OCI-LY1 (cell line): ENCODE data around the gene STBD1.

Source experiments
- H2AFZ ChIP-seq: fragments of 200-600 bp; sonication (generic), shearing (Covaris generic); 2 replicates; pipeline ENCODE4 v1.6.0; 2014; ENCODE audit warnings: antibody characterized with exemption, mild to moderate bottlenecking, low read length
- H3F3A ChIP-seq: fragments of 200-600 bp; sonication (generic), shearing (Covaris generic); 2 replicates; pipeline ENCODE4 v1.6.0; 2014; ENCODE audit warnings: mild to moderate bottlenecking, antibody characterized with exemption, low read length, moderate library complexity; ENCODE audit not compliant: insufficient read depth
- H3K27ac ChIP-seq: fragments of 200-600 bp; sonication (generic); 2 replicates; pipeline ENCODE4 v1.5.1; 2014; ENCODE audit warnings: low read length, mixed run types, mild to moderate bottlenecking, low read depth; ENCODE audit not compliant: poor library complexity, severe bottlenecking
- H3K27me3 ChIP-seq: fragments of 200-600 bp; sonication (generic); 2 replicates; pipeline ENCODE4 v1.6.0; 2014; ENCODE audit warnings: antibody characterized with exemption, mild to moderate bottlenecking, low read length, moderate library complexity; ENCODE audit not compliant: insufficient read depth
- H3K36me3 ChIP-seq: fragments of 200-600 bp; sonication (generic); 2 replicates; pipeline ENCODE4 v1.6.1; 2014; ENCODE audit warnings: mild to moderate bottlenecking, antibody characterized with exemption, low read length, moderate library complexity, mixed read lengths; ENCODE audit not compliant: insufficient read depth
- H3K4me1 ChIP-seq: fragments of 200-600 bp; sonication (generic); 2 replicates; pipeline ENCODE4 v1.5.1; 2014; ENCODE audit warnings: mild to moderate bottlenecking, low read length, moderate library complexity; ENCODE audit not compliant: insufficient read depth, severe bottlenecking
- H3K4me2 ChIP-seq: fragments of 200-600 bp; sonication (generic), shearing (Covaris generic); 2 replicates; pipeline ENCODE4 v1.6.1; 2014; ENCODE audit warnings: low read length
- H3K4me3 ChIP-seq: fragments of 200-600 bp; sonication (generic); 2 replicates; pipeline ENCODE4 v1.5.1; 2014; ENCODE audit warnings: low read length, low read depth, mild to moderate bottlenecking, mixed read lengths; ENCODE audit not compliant: poor library complexity, severe bottlenecking
- H3K79me2 ChIP-seq: fragments of 200-600 bp; shearing (Covaris generic); 2 replicates; pipeline ENCODE4 v1.6.1; 2016; ENCODE audit warnings: mixed run types, low read length, mixed read lengths; ENCODE audit not compliant: insufficient read depth
- H3K9ac ChIP-seq: fragments of 200-600 bp; sonication (generic), shearing (Covaris generic); 2 replicates; pipeline ENCODE4 v1.6.1; 2014; ENCODE audit warnings: mild to moderate bottlenecking, low read length, mixed read lengths
- H3K9me2 ChIP-seq: fragments of 200-600 bp; sonication (generic), shearing (Covaris generic); 2 replicates; pipeline ENCODE4 v1.6.1; 2014; ENCODE audit warnings: low read depth, mild to moderate bottlenecking, low read length, mixed read lengths
- H3K9me3 ChIP-seq: fragments of 200-600 bp; shearing (Covaris generic); 2 replicates; pipeline ENCODE4 v1.6.1; 2014; ENCODE audit warnings: low read length, mixed read lengths
- H4K20me1 ChIP-seq: fragments of 200-600 bp; sonication (generic), shearing (Covaris generic); 2 replicates; pipeline ENCODE4 v1.6.0; 2016; ENCODE audit warnings: mild to moderate bottlenecking, low read length; ENCODE audit not compliant: insufficient read depth
- EZH2 ChIP-seq: fragments of 200-600 bp; sonication (generic), shearing (Covaris generic); IDR thresholded peaks from 2 replicates; pipeline ENCODE4 v1.8.0; 2017; ENCODE audit warnings: borderline replicate concordance, mixed run types, mild to moderate bottlenecking, antibody characterized with exemption, low read length, moderate library complexity, mixed read lengths
- TF ChIP-seq, protein P1 (sequence below): fragments of 200-600 bp; sonication (generic), shearing (Covaris generic); IDR thresholded peaks from 2 replicates; pipeline ENCODE4 v1.5.1; 2017; ENCODE audit warnings: mild to moderate bottlenecking, antibody characterized with exemption, low read length, moderate library complexity, mixed read lengths

Gene STBD1

DNA sequence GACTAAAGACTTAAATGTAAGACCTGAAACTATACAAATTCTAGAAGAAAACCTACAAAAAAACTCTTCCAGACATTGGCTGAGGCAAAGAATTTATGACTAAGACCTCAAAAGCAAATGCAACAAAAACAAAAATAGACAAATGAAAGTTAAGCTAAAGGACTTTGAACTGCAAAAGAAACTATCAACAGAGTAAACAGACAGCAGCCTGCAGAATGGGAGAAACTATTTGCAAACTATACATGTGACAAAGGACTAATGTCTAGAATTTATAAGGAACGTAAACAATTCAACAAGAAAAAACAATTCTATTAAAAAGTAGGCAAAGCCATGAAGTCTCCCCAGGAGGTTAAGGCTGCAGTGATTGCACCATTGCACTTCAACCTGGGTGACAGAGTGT is 46.0 kb upstream of the STBD1 start:
- H2AFZ ChIP-seq: no peak overlapping the region
- no peak overlapping the region for H3K4me2 ChIP-seq
- no peaks in the 10 kb centered on the region for H3K27me3 ChIP-seq
- no peak overlapping the region for H3K9ac ChIP-seq
- no peaks in the 10 kb centered on the region for H3K9me3 ChIP-seq
- no peaks in the 10 kb centered on the region for H3K79me2 ChIP-seq
- H3K4me1 ChIP-seq: no peaks in the 10 kb centered on the region
- H3K36me3 ChIP-seq: no peaks in the 10 kb centered on the region
- H3F3A ChIP-seq: no peaks in the 10 kb centered on the region
- TF ChIP-seq, protein P1, sequence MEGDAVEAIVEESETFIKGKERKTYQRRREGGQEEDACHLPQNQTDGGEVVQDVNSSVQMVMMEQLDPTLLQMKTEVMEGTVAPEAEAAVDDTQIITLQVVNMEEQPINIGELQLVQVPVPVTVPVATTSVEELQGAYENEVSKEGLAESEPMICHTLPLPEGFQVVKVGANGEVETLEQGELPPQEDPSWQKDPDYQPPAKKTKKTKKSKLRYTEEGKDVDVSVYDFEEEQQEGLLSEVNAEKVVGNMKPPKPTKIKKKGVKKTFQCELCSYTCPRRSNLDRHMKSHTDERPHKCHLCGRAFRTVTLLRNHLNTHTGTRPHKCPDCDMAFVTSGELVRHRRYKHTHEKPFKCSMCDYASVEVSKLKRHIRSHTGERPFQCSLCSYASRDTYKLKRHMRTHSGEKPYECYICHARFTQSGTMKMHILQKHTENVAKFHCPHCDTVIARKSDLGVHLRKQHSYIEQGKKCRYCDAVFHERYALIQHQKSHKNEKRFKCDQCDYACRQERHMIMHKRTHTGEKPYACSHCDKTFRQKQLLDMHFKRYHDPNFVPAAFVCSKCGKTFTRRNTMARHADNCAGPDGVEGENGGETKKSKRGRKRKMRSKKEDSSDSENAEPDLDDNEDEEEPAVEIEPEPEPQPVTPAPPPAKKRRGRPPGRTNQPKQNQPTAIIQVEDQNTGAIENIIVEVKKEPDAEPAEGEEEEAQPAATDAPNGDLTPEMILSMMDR: no peak
- no peak for TF ChIP-seq EZH2
- no peak overlapping the region for H3K4me3 ChIP-seq
- H3K9me2 ChIP-seq: no peaks in the 10 kb centered on the region
- no peaks in the 10 kb centered on the region for H4K20me1 ChIP-seq
- no peak overlapping the region for H3K27ac ChIP-seq

DNA sequence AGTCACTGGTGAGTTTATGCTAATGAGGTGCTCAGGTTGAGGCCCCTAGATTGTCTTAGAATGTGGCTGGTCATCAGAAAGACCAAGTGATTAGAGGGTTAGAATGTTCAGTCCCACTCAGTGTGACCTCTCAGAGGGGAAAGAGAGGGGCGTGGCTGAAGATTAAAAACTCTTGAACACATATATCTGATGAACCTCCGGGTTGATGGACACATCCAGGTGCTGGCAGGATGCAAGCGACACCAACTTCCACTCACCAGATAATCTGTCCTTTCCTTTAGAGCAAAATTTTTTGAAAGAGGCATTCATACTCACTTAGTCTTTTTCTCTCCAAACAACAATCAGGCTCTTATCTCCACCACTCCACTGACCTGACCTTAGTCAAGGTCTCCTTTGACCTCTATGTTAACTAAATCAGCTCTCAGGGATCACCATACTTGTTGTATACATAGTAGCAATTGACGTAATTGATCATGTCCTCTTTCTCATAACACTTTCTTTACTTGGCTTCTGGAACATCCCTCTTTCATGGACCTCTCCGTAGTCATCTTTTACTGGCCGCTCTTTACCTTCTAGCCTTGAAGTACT is 40.8 kb upstream of the STBD1 start:
- no peak overlapping the region for H2AFZ ChIP-seq
- no peaks in the 10 kb centered on the region for H3K4me1 ChIP-seq
- no peaks in the 10 kb centered on the region for H3F3A ChIP-seq
- H3K4me2 ChIP-seq: no peak overlapping the region
- no peaks in the 10 kb centered on the region for H3K27me3 ChIP-seq
- TF ChIP-seq EZH2: no peak
- TF ChIP-seq, protein P1: no peak
- H3K9ac ChIP-seq: no peak overlapping the region
- no peaks in the 10 kb centered on the region for H4K20me1 ChIP-seq
- no peak overlapping the region for H3K4me3 ChIP-seq
- H3K9me2 ChIP-seq: no peaks in the 10 kb centered on the region
- no peak overlapping the region for H3K27ac ChIP-seq
- H3K36me3 ChIP-seq: no peaks in the 10 kb centered on the region
- no peaks in the 10 kb centered on the region for H3K9me3 ChIP-seq
- H3K79me2 ChIP-seq: no peaks in the 10 kb centered on the region

DNA sequence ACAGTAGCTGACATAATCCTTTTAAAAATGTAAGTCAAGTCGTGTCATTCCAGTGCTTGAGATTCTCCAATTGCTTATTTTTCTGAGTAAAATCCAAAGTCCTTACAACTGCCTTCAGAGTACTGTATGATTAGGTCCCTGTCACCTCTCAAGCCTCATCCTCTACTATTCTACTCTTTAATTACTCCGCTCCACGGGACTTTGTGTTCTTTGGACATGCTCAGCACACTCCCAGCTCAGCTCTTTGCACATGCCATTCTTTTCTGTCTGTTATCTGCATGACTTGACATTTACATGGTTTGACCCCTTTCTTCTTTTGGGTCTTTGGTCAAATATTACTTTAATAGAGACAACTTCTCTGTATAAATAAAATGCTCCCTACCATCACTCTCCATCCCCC is 39.9 kb upstream of the STBD1 start:
- Histone ChIP-seq H3K36me3 (no peaks in the 10 kb centered on the region), H2AFZ (no peak overlapping the region), H3K27me3 (no peaks in the 10 kb centered on the region; the same call in 1 of the 2 replicates), H4K20me1 (no peaks in the 10 kb centered on the region), H3K9ac (no peak overlapping the region), H3F3A (no peaks in the 10 kb centered on the region), H3K4me3 (no peak overlapping the region), H3K9me2 (no peaks in the 10 kb centered on the region), H3K4me2 (no peak overlapping the region), H3K79me2 (no peaks in the 10 kb centered on the region), H3K4me1 (no peaks in the 10 kb centered on the region), H3K27ac (no peak overlapping the region), H3K9me3 (no peaks in the 10 kb centered on the region)
- TF ChIP-seq EZH2: no peak

DNA sequence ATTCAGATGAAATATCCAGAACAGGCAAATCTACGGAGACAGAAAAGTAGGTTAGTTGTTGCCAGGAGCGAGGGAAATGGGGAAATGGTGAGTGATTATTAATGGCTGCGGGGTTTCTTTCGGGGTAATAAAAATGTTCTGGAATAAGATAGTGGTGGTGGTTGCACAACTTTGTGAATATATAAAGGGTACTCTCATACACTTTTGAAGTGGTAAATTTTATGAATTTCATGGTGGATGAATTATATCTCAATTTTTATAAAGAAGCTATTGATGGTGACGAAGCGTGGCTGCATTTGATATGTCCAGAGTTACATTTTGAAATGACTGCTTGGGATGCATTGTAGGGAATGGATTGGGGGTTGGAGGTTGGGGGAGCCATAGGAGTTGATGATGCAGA is 38.7 kb upstream of the STBD1 start:
- Histone ChIP-seq H3K9me2 (no peaks in the 10 kb centered on the region), H3K4me3 (no peak overlapping the region), H3K79me2 (no peaks in the 10 kb centered on the region), H3K9ac (no peak overlapping the region), H3K4me1 (no peaks in the 10 kb centered on the region), H3K27ac (no peak overlapping the region), H3K4me2 (no peak overlapping the region), H3K36me3 (no peaks in the 10 kb centered on the region), H4K20me1 (no peaks in the 10 kb centered on the region), H2AFZ (no peak overlapping the region), H3F3A (no peaks in the 10 kb centered on the region), H3K27me3 (no peaks in the 10 kb centered on the region; the same call in 1 of the 2 replicates), H3K9me3 (no peaks in the 10 kb centered on the region)
- TF ChIP-seq EZH2: no peak
- TF ChIP-seq, protein P1: no peak
